DMS53 treated with DMSO at 0.1 percent for 48 hours (cell line): ENCODE results near the gene EMSY.
A peak's percentile ranks its signal among the peaks of the same experiment; 100 is the strongest.

Source experiments
- DNase-seq: peaks from one replicate; lab custom pipeline; 2025; ENCODE audit not compliant: unreplicated experiment; lab: John Stamatoyannopoulos, UW

Gene EMSY

DNA sequence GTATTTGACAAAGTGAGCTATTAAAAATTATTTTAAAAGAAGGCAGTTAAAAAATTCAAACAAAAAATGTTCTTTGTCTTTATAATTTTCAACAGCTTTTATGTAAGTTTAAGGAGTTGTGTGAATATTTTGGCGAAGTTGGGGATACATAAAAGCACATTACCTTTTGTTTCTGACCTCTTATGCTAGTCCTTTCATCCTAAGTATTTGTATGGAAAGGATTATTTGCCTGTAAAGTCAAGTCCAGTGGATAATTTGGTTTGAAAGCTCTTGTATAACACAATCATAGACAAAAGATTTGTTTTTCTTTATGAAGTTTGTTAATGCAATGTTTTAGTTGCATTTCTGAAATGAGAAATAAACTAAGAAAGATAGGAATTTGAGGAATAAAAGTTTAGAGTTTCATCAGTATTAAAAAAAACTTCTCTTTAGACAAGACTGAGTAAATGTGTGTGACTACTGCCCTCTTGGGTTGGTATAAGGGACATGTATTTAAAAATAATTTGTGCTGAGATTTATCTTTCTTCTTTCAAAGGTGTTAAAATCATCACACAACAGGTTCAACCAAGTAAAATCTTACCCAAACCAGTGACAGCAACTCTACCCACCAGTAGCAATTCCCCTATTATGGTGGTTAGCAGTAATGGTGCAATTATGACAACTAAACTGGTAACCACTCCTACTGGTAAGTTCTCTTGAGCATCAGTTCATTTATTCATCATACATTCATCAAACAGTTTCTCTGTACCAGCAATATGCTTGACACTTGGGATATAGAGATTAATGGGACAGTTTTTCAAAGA is 68.2 kb downstream of the EMSY start:
- DNase-seq = peak; percentile 38

DNA sequence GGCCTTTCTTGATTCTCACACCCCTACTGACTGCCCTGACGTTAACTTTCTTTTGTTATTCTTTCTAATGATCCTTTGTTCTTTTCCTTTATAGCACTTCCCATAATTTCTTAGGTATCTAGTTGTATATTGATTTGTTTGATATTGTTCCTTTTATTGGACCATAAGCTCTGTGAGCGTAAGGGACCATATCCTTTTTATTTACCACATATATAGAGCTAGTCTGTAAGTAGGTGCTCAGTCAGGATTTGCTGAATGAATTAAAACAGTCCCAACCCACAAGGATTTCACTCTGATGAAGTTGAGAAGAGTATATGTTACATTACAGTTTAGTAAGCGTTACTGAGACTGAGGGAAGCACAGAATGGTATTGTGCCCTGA is 68.8 kb downstream of the EMSY start:
- DNase-seq = no peak

DNA sequence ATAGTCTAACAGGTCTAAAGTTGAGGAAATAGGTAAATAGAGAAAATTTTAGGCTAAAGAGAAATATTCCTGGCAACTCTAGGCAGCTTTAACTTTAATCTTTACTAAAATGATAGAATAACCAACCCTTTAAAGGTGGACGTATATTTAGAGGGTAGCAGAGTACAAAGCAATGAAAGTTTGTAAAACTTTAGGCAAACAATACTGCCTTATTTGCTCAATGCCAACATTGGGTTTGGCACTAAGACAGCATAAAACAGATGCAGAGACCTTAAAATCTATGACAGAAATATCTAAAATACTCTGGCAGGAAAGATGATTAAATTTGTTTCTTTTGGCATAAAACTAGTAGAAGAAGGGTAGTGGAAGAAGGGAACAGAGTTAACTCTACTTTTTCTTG is 70.7 kb downstream of the EMSY start:
- DNase-seq = no peak

- DNase-seq = peak; percentile 98
Observed at GRCh38 chr11:76523147-76523546, 78.3 kb downstream of the EMSY start.

GRCh38 chr11:76523786-76524436 is 79.1 kb downstream of the EMSY start:
- DNase-seq = no peak

DNA sequence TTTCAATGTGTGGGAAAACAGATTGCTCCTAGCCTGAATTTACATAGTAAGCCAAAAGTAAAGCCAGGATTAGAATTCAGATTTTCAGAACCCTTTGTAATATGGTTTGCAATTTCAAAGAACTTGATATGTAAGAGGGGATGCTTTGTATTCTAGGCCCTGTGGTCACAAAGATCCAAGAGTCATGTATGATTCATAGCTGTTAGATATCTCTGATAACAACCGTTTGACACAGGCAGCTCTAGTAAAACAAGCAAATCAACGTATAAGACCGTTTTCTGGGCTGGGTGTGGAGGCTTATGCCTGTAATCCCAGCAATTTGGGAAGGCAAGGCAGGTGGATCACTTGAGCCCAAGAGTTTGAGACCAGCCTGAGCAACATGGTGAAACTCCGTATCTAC is 79.6 kb downstream of the EMSY start:
- no peak for DNase-seq

DNA sequence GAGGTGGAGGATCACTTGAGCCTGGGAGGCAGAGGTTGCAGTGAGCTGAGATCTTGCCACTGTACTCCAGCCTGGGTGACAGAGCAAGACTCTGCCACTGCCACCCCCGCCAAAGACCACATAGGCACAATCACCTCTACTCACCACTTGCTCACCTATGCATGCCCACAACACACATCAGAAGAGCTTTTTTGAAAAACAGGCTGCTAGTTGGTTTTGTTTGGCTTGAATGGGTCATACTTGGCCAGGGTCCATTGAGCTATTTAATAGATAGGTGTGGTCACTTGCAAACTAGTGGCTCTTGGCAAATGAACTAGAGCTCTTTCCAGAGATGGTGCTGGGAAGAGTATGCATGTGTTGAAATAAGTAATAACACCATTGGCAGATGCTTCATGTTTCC is 80.1 kb downstream of the EMSY start:
- DNase-seq = no peak

DNA sequence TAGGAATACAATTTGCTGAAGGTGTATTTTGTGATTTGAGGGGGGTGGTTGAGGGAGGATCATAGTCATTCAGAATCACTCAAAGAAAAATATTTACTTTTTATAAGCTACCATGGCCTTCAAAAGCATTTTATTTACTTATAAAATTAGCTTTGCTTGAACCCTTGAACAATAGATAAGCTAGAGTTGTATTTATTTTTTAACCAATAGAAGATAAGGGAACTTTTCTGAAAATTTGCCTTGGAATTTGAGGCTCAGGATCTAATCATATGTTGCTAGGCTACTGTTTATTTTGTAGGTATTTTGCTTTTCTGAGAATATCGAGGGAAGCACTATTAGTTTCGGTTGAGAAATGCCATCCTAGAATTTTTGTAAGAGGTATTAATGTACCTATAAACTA is 82.1 kb downstream of the EMSY start:
- DNase-seq = no peak

GRCh38 chr11:76542436-76542835 is 97.6 kb downstream of the EMSY start:
- no peak for DNase-seq

GRCh38 chr11:76543006-76543703 is 98.3 kb downstream of the EMSY start:
- no peak for DNase-seq

- no peak for DNase-seq
Observed at GRCh38 chr11:76550781-76551180, 106.0 kb downstream of the EMSY start.

DNA sequence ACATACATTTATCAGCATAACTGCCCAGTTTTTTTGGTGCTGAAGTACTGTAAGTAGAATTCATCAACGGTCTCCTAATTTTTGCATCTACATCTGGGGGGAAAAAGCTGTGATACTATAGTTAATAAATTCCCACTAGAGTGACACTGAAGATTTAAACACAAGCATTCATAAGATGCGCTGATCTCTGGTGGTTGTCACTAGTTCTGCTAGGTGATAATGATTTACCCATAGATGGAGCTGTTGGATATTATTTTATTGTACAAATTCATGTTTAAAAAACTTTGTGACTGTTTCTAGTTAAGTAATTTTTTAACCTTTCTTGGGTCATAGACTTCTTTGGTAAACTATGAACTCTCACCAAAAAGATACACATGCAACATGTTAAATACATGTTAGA is 106.6 kb downstream of the EMSY start:
- no peak for DNase-seq

GRCh38 chr11:76552987-76553386 is 108.2 kb downstream of the EMSY start:
- no peak for DNase-seq

DNA sequence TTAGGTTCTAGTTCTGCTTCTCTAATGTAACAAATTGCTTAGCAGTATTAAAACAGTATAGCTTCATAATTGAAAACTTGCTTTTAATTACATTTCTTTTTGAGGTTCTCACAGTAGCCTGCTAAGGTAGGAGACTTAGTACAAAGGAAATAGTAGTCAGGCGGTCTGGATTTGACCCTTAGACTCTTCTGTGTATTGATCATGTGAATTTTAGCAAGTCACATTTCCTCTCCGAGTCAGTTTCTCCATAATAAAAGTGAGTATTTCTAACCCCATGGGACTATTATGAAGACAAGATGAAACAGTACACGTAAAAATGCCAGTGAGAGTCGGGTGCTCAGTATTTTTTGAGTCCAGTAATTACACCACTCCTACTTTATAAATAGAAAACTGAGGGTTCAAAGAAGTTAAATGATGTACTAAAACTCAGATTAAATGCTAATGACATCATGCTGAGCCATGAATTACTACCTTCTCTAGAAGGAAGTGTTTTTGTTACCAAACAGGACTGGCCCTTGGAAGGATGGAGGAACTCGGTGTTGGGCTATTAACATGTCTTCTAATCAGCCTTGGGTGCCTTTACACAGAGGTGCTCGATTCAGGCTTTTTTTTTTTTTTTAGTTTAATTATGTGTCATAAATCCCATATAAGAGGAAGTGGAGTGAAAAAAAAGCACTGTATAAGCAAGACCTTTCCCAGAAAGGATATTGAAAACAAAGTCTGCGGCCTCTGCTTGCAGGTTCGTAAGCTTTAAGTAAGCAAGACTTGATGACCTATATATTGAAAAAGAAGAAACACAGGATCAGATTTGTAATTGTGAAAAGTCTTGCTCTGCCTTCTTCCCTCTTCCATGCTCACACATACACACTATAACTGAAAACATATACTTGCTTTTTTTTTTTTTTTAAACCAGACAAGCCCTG is 109.0 kb downstream of the EMSY start:
- DNase-seq = no peak

DNA sequence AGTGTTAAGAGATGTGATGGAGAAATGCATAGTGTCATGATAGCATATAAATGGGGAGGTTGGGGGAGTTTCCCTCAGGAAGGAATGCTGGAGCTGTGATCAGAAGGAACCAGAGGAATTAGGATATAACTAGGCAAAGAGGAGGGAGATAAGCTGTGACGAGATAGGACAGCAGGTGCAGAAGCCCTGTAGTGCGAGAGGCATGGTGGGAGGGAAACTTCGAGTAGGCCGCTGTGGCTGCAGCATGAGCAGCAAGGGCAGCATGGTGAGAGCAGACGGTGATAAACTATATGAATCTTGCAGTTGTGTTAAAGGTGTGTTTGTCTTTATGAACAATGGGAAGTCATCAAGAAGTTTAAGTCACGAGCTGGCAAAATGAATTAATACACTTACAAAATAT is 109.9 kb downstream of the EMSY start:
- no peak for DNase-seq

DNA sequence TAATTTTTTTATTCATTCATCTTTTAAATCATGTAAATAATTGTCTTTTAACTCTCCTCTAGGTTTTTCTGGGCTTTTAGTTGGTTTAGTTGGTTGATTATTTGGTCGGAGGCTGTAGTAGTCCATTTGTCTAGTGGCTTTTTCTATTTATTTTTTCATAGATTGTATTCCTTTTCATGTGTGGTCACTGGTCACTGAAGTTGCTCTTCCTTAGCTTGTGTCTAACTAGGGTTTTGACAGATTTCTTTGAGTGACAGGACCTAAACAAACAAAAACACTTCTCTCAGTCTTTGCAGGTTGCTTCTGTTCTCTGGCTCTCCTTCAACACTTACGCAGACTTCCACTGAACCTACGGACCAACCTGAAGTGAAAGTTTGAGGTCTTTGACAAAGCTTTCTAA is 112.6 kb downstream of the EMSY start:
- no peak for DNase-seq

GRCh38 chr11:76558473-76558872 is 113.7 kb downstream of the EMSY start:
- DNase-seq = no peak

DNA sequence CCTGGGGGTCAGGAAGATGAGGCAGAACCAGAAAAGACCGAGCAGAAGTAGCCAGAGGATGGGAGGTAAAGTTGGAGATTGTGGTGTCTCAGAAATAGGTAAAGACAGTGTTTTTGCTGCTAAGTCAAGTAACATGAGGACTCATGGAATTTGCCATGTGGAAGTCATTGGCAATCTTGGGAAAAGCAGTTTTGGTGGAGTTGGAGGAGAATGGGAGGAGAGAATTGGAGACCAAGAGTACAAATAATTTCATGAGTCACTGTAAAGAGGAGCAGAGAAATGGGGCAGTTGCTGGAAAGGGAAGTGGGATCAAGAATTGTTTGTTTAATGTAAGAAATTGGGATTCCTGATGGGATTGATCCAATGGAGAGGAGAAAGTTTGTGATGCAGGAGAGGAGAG is 114.1 kb downstream of the EMSY start:
- no peak for DNase-seq

DNA sequence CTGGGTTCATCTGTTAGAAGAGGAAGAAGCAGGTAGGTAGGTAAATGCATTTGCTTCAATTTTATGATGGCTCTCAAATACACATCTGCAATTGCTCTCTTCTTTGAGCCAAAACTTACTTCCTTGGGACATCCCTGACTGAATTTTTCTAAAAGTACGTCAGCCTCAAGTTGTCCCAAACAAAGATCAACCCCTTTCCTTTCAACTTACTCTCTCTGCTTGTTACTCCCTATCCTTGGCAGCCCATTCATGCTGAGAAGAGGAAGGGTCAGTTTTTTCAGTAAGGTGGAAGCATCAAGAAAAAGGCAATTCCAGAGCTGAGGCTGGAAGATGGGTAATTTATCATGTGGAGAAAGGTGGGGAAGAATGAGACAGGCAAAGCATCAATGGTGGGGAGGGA is 114.5 kb downstream of the EMSY start:
- no peak for DNase-seq

GRCh38 chr11:76560219-76560618 is 115.4 kb downstream of the EMSY start:
- no peak for DNase-seq

- DNase-seq = no peak
Observed at GRCh38 chr11:76561245-76561644, 116.4 kb downstream of the EMSY start.
